GM23248 (cell line): Measurements from ENCODE around the gene BMERB1.

Experiments
- EZH2 ChIP-seq: fragments of 200-600 bp; sonication (generic); IDR thresholded peaks from 2 replicates; pipeline ENCODE4 v1.6.1; 2018; ENCODE audit warnings: antibody characterized with exemption, mild to moderate bottlenecking; ENCODE audit not compliant: insufficient read depth, poor library complexity, severe bottlenecking
- EZH2phosphoT487 ChIP-seq: fragments of 200-600 bp; sonication (generic); IDR thresholded peaks from 2 replicates; pipeline ENCODE4 v1.6.1; 2018; ENCODE audit warnings: antibody characterized with exemption, moderate library complexity, mild to moderate bottlenecking, low read depth; ENCODE audit not compliant: insufficient read depth

GRCh38 chr16:15536843-15537242 lies 102.5 kb downstream of the BMERB1 start:
- no peak for TF ChIP-seq EZH2phosphoT487
- TF ChIP-seq EZH2: no peak
